Right atrium auricular region (tissue), 2 donors: ENCODE data around the gene VARS1. TPM values are rescaled to one million over a fixed set of nuclear protein-coding genes. Genes with fewer than 3 reads are reported as not detected.
"Not testable (repeated sequence)": the region's sequence is repeated elsewhere in the genome, so short reads cannot be mapped to it uniquely, and the experiment has no call there.

Source experiments
- DNase-seq: peaks from one replicate; pipeline ENCODE4 v3.0.0-alpha.2; 2019; ENCODE audit warnings: low spot score
- H3K27ac ChIP-seq, 2 donors: fragments of 200-600 bp; sonication (generic); 1 replicate in 1 of 2; 2 replicates in 1 of 2; pipeline ENCODE4 v1.5.1; 2016 to 2019
- H3K27me3 ChIP-seq, 2 donors: fragments of 200-600 bp; sonication (generic); one replicate each; pipeline versions ENCODE4 v1.5.1 to v1.6.0; 2017 to 2019
- H3K36me3 ChIP-seq: fragments of 200-600 bp; sonication (generic); one replicate; pipeline ENCODE4 v1.5.1; 2016
- H3K4me1 ChIP-seq, 2 donors: fragments of 200-600 bp; sonication (generic); one replicate each; pipeline versions ENCODE4 v1.5.1 to v1.6.0; 2017 to 2019
- H3K4me3 ChIP-seq, 2 donors: fragments of 200-600 bp; sonication (generic); 1 replicate in 1 of 2; 2 replicates in 1 of 2; pipeline ENCODE4 v1.5.1; 2017 to 2019; ENCODE audit warnings: mild to moderate bottlenecking in 1 of 2, moderate library complexity in 1 of 2
- H3K9me3 ChIP-seq, 2 donors: fragments of 200-600 bp; sonication (generic); one replicate each; pipeline ENCODE4 v1.5.1; 2019
- CTCF ChIP-seq, 2 donors: fragments of 200-600 bp; sonication (generic); IDR thresholded peaks; one replicate each; pipeline ENCODE4 v1.5.1; 2019; ENCODE audit warnings: antibody characterized with exemption in 2 of 2
- total RNA-seq, 2 donors: library from RNA; depleted of rRNA; stranded (reverse); fragments of >200 nt; gene quantifications; one replicate each; pipeline ENCODE4 v1.1.0, GENCODE V29; 2016

Gene VARS1
- total RNA-seq, 2 donors from 2014 or later, result 15.3 to 24.6 TPM

- DNase-seq, H3K36me3 ChIP-seq, H3K9me3 ChIP-seq, H3K27me3 ChIP-seq: not testable (repeated sequence)
- peaks cover 0 to 47% of the 10 kb centered on the region in 2 donors for H3K4me1 ChIP-seq
- peak in 1 of 2 donors; percentile 28 for TF ChIP-seq CTCF (IDR thresholded peaks at IDR 0.05)
- peak overlapping the region; percentile 58 to 61 for H3K4me3 ChIP-seq
- peak overlapping the region; percentile 99 to 100 for H3K27ac ChIP-seq
Observed at GRCh38 chr6:31817133-31817928, 21.8 kb upstream of the VARS1 start.

GRCh38 chr6:31815025-31815838, 19.7 kb upstream of the VARS1 start, which contains the start of the genes HSPA1A and HSPA1L:
HSPA1A (plus strand) TSS chr6:31815543; CDS start chr6:31815757, 214 bp downstream.
HSPA1L (minus strand) TSS chr6:31815283; CDS start chr6:31811972, 3,311 bp downstream.
- Histone ChIP-seq H3K36me3 (no peaks in the 10 kb centered on the region), H3K9me3 (no peaks in the 10 kb centered on the region), H3K27ac (peak within 1 kb of the TSS; percentile 100), H3K4me3 (peak within 1 kb of the TSS; percentile 56 to 61), H3K4me1 (peaks cover 0 to 36% of the 10 kb centered on the region in 2 donors), H3K27me3 (no peaks in the 10 kb centered on the region)
- TF ChIP-seq CTCF (IDR thresholded peaks at IDR 0.05), result no peak
- peak; percentile 98 for DNase-seq

GRCh38 chr6:31814677-31815024, 19.1 kb upstream of the VARS1 start:
- TF ChIP-seq CTCF (IDR thresholded peaks at IDR 0.05), result no peak
- H3K27ac ChIP-seq, result peak overlapping the region; percentile 100

GRCh38 chr6:31813465-31813849, 17.9 kb upstream of the VARS1 start:
- TF ChIP-seq CTCF (IDR thresholded peaks at IDR 0.05), result no peak
- DNase-seq, result no peak
- Histone ChIP-seq H3K9me3 (no peaks in the 10 kb centered on the region), H3K27me3 (no peaks in the 10 kb centered on the region), H3K4me3 (peak overlapping the region in 1 of 2 donors; percentile 29), H3K36me3 (no peaks in the 10 kb centered on the region), H3K27ac (peak overlapping the region; percentile 100), H3K4me1 (peaks cover 0 to 18% of the 10 kb centered on the region in 2 donors)

More at GRCh38 chr6:31814677-31815024, 19.1 kb upstream of the VARS1 start:
- Histone ChIP-seq H3K9me3 (no peaks in the 10 kb centered on the region), H3K4me3 (peak overlapping the region; percentile 33 to 61), H3K36me3 (no peaks in the 10 kb centered on the region), H3K27me3 (no peaks in the 10 kb centered on the region), H3K4me1 (peaks cover 0 to 30% of the 10 kb centered on the region in 2 donors)
- DNase-seq, result peak; percentile 96

- H3K27me3 ChIP-seq, result no peaks in the 10 kb centered on the region
- H3K36me3 ChIP-seq, result no peaks in the 10 kb centered on the region
Observed at GRCh38 chr6:31811645-31812044, 16.1 kb upstream of the VARS1 start.

GRCh38 chr6:31808599-31808998, 13.0 kb upstream of the VARS1 start:
- H3K4me3 ChIP-seq, H3K27me3 ChIP-seq, H3K9me3 ChIP-seq, H3K27ac ChIP-seq, H3K36me3 ChIP-seq, DNase-seq: not testable (repeated sequence)
- H3K4me1 ChIP-seq, result peaks cover 0 to 21% of the 10 kb centered on the region in 2 donors

More at GRCh38 chr6:31811645-31812044, 16.1 kb upstream of the VARS1 start:
- no peak for DNase-seq
- Histone ChIP-seq H3K4me1 (peaks cover 0 to 16% of the 10 kb centered on the region in 2 donors), H3K9me3 (no peaks in the 10 kb centered on the region), H3K4me3 (no peak overlapping the region), H3K27ac (no peak overlapping the region)
- TF ChIP-seq CTCF (IDR thresholded peaks at IDR 0.05), result no peak
